Measurements from ENCODE around the gene HIVEP3.

- no peak for TF ChIP-seq CTCF (IDR thresholded peaks at IDR 0.05; ENCODE audit: poor library complexity)
- TF ChIP-seq EZH2 (IDR thresholded peaks at IDR 0.05; ENCODE audit: borderline replicate concordance), result no peak
Observed at GRCh38 chr1:41582004-41582325, 336.8 kb downstream of the HIVEP3 start.
